Measurements from ENCODE around the gene ATP6V0E1.

DNA sequence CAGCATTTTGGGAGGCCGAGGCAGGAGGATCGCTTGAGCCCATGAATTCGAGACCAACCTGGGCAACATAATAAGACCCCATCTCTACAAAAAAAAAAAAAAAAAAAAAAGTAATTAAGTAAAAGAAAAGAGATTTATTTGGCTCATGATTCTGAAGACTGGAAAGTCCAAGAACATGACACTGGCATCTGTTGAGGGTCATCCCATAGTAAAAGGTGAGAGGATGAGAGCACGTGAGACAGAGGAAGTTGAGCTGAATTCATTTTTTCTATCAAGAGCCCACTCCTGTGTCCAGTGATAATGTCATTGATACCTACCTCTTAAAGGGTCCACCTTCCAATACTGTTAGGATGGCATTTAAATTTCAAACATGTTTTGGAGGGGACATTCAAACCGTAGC, 92.4 kb downstream of the ATP6V0E1 start:
- TF ChIP-seq, protein P1, sequence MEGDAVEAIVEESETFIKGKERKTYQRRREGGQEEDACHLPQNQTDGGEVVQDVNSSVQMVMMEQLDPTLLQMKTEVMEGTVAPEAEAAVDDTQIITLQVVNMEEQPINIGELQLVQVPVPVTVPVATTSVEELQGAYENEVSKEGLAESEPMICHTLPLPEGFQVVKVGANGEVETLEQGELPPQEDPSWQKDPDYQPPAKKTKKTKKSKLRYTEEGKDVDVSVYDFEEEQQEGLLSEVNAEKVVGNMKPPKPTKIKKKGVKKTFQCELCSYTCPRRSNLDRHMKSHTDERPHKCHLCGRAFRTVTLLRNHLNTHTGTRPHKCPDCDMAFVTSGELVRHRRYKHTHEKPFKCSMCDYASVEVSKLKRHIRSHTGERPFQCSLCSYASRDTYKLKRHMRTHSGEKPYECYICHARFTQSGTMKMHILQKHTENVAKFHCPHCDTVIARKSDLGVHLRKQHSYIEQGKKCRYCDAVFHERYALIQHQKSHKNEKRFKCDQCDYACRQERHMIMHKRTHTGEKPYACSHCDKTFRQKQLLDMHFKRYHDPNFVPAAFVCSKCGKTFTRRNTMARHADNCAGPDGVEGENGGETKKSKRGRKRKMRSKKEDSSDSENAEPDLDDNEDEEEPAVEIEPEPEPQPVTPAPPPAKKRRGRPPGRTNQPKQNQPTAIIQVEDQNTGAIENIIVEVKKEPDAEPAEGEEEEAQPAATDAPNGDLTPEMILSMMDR (IDR thresholded peaks at IDR 0.05; ENCODE audit: extremely low read depth in 1 of 2, insufficient read depth in 1 of 2, low read depth in 1 of 2, low read length in 2 of 2): no peak
- TF ChIP-seq MYC (IDR thresholded peaks at IDR 0.05; ENCODE audit: low read depth, low read length) (no peak), POLR2A (IDR thresholded peaks at IDR 0.05; ENCODE audit: low read depth, low read length) (no peak), POLR2AphosphoS5 (IDR thresholded peaks at IDR 0.05; ENCODE audit: insufficient read depth, low read depth, low read length) (no peak), EZH2 (IDR thresholded peaks at IDR 0.05; ENCODE audit: borderline replicate concordance, low read depth, low read length, severe bottlenecking) (no peak), JUN (IDR thresholded peaks at IDR 0.05; ENCODE audit: borderline replicate concordance, insufficient read depth, insufficient read length, low read depth) (no peak)
- TF ChIP-seq, protein P2, sequence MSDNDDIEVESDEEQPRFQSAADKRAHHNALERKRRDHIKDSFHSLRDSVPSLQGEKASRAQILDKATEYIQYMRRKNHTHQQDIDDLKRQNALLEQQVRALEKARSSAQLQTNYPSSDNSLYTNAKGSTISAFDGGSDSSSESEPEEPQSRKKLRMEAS (IDR thresholded peaks at IDR 0.05; ENCODE audit: insufficient read depth, insufficient read length): no peak

Data from endothelial cell of umbilical vein (primary cell).